ENCODE results near the gene ELK1.

- TF ChIP-seq, protein P1, sequence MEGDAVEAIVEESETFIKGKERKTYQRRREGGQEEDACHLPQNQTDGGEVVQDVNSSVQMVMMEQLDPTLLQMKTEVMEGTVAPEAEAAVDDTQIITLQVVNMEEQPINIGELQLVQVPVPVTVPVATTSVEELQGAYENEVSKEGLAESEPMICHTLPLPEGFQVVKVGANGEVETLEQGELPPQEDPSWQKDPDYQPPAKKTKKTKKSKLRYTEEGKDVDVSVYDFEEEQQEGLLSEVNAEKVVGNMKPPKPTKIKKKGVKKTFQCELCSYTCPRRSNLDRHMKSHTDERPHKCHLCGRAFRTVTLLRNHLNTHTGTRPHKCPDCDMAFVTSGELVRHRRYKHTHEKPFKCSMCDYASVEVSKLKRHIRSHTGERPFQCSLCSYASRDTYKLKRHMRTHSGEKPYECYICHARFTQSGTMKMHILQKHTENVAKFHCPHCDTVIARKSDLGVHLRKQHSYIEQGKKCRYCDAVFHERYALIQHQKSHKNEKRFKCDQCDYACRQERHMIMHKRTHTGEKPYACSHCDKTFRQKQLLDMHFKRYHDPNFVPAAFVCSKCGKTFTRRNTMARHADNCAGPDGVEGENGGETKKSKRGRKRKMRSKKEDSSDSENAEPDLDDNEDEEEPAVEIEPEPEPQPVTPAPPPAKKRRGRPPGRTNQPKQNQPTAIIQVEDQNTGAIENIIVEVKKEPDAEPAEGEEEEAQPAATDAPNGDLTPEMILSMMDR (conservative IDR thresholded peaks at IDR 0.05; ENCODE audit: low read depth in 2 of 2), result no peak; a peak in 1 of 4 replicates
- no peak for TF ChIP-seq EZH2 (IDR thresholded peaks at IDR 0.05; ENCODE audit: low read depth, unreplicated experiment)
- TF ChIP-seq, protein P2, sequence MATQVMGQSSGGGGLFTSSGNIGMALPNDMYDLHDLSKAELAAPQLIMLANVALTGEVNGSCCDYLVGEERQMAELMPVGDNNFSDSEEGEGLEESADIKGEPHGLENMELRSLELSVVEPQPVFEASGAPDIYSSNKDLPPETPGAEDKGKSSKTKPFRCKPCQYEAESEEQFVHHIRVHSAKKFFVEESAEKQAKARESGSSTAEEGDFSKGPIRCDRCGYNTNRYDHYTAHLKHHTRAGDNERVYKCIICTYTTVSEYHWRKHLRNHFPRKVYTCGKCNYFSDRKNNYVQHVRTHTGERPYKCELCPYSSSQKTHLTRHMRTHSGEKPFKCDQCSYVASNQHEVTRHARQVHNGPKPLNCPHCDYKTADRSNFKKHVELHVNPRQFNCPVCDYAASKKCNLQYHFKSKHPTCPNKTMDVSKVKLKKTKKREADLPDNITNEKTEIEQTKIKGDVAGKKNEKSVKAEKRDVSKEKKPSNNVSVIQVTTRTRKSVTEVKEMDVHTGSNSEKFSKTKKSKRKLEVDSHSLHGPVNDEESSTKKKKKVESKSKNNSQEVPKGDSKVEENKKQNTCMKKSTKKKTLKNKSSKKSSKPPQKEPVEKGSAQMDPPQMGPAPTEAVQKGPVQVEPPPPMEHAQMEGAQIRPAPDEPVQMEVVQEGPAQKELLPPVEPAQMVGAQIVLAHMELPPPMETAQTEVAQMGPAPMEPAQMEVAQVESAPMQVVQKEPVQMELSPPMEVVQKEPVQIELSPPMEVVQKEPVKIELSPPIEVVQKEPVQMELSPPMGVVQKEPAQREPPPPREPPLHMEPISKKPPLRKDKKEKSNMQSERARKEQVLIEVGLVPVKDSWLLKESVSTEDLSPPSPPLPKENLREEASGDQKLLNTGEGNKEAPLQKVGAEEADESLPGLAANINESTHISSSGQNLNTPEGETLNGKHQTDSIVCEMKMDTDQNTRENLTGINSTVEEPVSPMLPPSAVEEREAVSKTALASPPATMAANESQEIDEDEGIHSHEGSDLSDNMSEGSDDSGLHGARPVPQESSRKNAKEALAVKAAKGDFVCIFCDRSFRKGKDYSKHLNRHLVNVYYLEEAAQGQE (IDR thresholded peaks at IDR 0.05; ENCODE audit: unreplicated experiment), result no peak
- TF ChIP-seq CREB1 (CRISPR knock-in tag; IDR thresholded peaks at IDR 0.05; ENCODE audit: low read depth), result no peak
- no peak for TF ChIP-seq JUNB (IDR thresholded peaks at IDR 0.05; ENCODE audit: unreplicated experiment)
- no peak for TF ChIP-seq POLR2AphosphoS5 (IDR thresholded peaks at IDR 0.05; ENCODE audit: low read depth)
- TF ChIP-seq EZH2phosphoT487 (IDR thresholded peaks at IDR 0.05; ENCODE audit: unreplicated experiment), result no peak
- no peak for TF ChIP-seq STAT1 (IDR thresholded peaks at IDR 0.05; ENCODE audit: unreplicated experiment)
- TF ChIP-seq, protein P3, sequence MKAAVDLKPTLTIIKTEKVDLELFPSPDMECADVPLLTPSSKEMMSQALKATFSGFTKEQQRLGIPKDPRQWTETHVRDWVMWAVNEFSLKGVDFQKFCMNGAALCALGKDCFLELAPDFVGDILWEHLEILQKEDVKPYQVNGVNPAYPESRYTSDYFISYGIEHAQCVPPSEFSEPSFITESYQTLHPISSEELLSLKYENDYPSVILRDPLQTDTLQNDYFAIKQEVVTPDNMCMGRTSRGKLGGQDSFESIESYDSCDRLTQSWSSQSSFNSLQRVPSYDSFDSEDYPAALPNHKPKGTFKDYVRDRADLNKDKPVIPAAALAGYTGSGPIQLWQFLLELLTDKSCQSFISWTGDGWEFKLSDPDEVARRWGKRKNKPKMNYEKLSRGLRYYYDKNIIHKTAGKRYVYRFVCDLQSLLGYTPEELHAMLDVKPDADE (IDR thresholded peaks at IDR 0.05), result no peak
- TF ChIP-seq, protein P4, sequence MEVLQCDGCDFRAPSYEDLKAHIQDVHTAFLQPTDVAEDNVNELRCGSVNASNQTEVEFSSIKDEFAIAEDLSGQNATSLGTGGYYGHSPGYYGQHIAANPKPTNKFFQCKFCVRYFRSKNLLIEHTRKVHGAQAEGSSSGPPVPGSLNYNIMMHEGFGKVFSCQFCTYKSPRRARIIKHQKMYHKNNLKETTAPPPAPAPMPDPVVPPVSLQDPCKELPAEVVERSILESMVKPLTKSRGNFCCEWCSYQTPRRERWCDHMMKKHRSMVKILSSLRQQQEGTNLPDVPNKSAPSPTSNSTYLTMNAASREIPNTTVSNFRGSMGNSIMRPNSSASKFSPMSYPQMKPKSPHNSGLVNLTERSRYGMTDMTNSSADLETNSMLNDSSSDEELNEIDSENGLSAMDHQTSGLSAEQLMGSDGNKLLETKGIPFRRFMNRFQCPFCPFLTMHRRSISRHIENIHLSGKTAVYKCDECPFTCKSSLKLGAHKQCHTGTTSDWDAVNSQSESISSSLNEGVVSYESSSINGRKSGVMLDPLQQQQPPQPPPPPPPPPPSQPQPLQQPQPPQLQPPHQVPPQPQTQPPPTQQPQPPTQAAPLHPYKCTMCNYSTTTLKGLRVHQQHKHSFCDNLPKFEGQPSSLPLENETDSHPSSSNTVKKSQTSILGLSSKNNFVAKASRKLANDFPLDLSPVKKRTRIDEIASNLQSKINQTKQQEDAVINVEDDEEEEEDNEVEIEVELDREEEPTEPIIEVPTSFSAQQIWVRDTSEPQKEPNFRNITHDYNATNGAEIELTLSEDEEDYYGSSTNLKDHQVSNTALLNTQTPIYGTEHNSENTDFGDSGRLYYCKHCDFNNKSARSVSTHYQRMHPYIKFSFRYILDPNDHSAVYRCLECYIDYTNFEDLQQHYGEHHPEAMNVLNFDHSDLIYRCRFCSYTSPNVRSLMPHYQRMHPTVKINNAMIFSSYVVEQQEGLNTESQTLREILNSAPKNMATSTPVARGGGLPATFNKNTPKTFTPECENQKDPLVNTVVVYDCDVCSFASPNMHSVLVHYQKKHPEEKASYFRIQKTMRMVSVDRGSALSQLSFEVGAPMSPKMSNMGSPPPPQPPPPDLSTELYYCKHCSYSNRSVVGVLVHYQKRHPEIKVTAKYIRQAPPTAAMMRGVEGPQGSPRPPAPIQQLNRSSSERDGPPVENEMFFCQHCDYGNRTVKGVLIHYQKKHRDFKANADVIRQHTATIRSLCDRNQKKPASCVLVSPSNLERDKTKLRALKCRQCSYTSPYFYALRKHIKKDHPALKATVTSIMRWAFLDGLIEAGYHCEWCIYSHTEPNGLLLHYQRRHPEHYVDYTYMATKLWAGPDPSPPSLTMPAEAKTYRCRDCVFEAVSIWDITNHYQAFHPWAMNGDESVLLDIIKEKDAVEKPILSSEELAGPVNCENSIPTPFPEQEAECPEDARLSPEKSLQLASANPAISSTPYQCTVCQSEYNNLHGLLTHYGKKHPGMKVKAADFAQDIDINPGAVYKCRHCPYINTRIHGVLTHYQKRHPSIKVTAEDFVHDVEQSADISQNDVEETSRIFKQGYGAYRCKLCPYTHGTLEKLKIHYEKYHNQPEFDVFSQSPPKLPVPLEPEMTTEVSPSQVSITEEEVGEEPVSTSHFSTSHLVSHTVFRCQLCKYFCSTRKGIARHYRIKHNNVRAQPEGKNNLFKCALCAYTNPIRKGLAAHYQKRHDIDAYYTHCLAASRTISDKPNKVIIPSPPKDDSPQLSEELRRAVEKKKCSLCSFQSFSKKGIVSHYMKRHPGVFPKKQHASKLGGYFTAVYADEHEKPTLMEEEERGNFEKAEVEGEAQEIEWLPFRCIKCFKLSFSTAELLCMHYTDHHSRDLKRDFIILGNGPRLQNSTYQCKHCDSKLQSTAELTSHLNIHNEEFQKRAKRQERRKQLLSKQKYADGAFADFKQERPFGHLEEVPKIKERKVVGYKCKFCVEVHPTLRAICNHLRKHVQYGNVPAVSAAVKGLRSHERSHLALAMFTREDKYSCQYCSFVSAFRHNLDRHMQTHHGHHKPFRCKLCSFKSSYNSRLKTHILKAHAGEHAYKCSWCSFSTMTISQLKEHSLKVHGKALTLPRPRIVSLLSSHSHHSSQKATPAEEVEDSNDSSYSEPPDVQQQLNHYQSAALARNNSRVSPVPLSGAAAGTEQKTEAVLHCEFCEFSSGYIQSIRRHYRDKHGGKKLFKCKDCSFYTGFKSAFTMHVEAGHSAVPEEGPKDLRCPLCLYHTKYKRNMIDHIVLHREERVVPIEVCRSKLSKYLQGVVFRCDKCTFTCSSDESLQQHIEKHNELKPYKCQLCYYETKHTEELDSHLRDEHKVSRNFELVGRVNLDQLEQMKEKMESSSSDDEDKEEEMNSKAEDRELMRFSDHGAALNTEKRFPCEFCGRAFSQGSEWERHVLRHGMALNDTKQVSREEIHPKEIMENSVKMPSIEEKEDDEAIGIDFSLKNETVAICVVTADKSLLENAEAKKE (CRISPR knock-in tag; IDR thresholded peaks at IDR 0.05), result no peak
- TF ChIP-seq ZNF114 (CRISPR knock-in tag; IDR thresholded peaks at IDR 0.05), result no peak
These were observed 59.4 kb downstream of the ELK1 start for GRCh38 chrX:47590984-47591383.

All from GM23338 (cell line).